CD4-positive, alpha-beta memory T cell (primary cell): ENCODE measurements around the gene DCT. TPM values are rescaled to one million over a fixed set of nuclear protein-coding genes. Genes with fewer than 3 reads are reported as not detected.
"Not testable (repeated sequence)": the region's sequence is repeated elsewhere in the genome, so short reads cannot be mapped to it uniquely, and the experiment has no call there.

ENCODE experiments used
- CTCF ChIA-PET: fragments of 350-600 bp; sonication (Branson Sonifier 250); formaldehyde crosslinking; loops from one replicate; lab custom pipeline; 2021; ENCODE audit warnings: inconsistent platforms; ENCODE audit not compliant: partially characterized antibody; lab: Charles Lee
- POLR2A ChIA-PET: fragments of 350-600 bp; sonication (Branson Sonifier 250); formaldehyde crosslinking; loops from one replicate; lab custom pipeline; 2021; ENCODE audit not compliant: partially characterized antibody; lab: Charles Lee
- DNase-seq, 5 donors: peaks; one replicate each; pipeline versions ENCODE4 v3.0.0 to v3.0.0-alpha.2; 2020 to 2022; ENCODE audit warnings: mixed read lengths in 1 of 5
- H3K27ac ChIP-seq: one replicate; pipeline ENCODE4 v1.7.0; 2013; ENCODE audit warnings: low read depth, low read length
- H3K27me3 ChIP-seq: 2 replicates; pipeline ENCODE4 v1.7.0; 2013; ENCODE audit warnings: mild to moderate bottlenecking, low read length, moderate library complexity; ENCODE audit not compliant: insufficient read depth
- H3K36me3 ChIP-seq: 2 replicates; pipeline ENCODE4 v1.7.0; 2013; ENCODE audit warnings: mild to moderate bottlenecking, low read length, moderate library complexity; ENCODE audit not compliant: insufficient read depth
- H3K4me1 ChIP-seq: 2 replicates; pipeline ENCODE4 v1.7.0; 2013; ENCODE audit warnings: mild to moderate bottlenecking, low read length, moderate library complexity; ENCODE audit not compliant: insufficient read depth
- H3K4me3 ChIP-seq, 2 donors: one replicate each; pipeline ENCODE4 v1.7.0; 2013; ENCODE audit warnings: low read length in 2 of 2, mild to moderate bottlenecking in 1 of 2
- H3K9me3 ChIP-seq, 2 donors: one replicate each; pipeline ENCODE4 v1.7.0; 2013; ENCODE audit warnings: low read length in 2 of 2, control low read depth in 1 of 2; ENCODE audit not compliant: control insufficient read depth in 1 of 2
- H3K27ac Mint-ChIP-seq, 7 donors: one replicate each; pipeline ENCODE4 v1.8.0; 2020 to 2021; ENCODE audit warnings: mixed read lengths in 7 of 7, mild to moderate bottlenecking in 6 of 7, inconsistent platforms in 3 of 7, moderate library complexity in 3 of 7
- H3K27me3 Mint-ChIP-seq, 2 donors: one replicate each; pipeline ENCODE4 v1.8.0; 2020 to 2021; ENCODE audit warnings: mixed read lengths in 2 of 2
- H3K36me3 Mint-ChIP-seq, 2 donors: one replicate each; pipeline ENCODE4 v1.8.0; 2020 to 2021; ENCODE audit warnings: mixed read lengths in 2 of 2, inconsistent platforms in 1 of 2, mild to moderate bottlenecking in 1 of 2
- H3K4me1 Mint-ChIP-seq, 4 donors: one replicate each; pipeline ENCODE4 v1.8.0; 2020 to 2021; ENCODE audit warnings: mixed read lengths in 4 of 4, mild to moderate bottlenecking in 1 of 4
- H3K4me3 Mint-ChIP-seq, 8 donors: one replicate each; pipeline ENCODE4 v1.8.0; 2020 to 2021; ENCODE audit warnings: mixed read lengths in 8 of 8, mild to moderate bottlenecking in 7 of 8, moderate library complexity in 6 of 8, inconsistent platforms in 3 of 8
- H3K9me3 Mint-ChIP-seq, 8 donors: one replicate each; pipeline ENCODE4 v1.8.0; 2020 to 2021; ENCODE audit warnings: mixed read lengths in 8 of 8, mild to moderate bottlenecking in 5 of 8, inconsistent platforms in 3 of 8, moderate library complexity in 1 of 8
- intact Hi-C: fragments of 100-400 bp; cut with micrococcal nuclease; formaldehyde crosslinking; loops from one replicate; pipeline ENCODE4 v1.15.1; 2023
- polyA plus RNA-seq, 2 donors: library from polyadenylated mRNA; unstranded; fragments of 300-500 nt; fragmentation: Illumina TruSeq; gene quantifications; one replicate each; pipeline ENCODE4 v1.2.3, GENCODE V29; 2021
- total RNA-seq, 2 experiments: library from RNA; stranded (reverse); gene quantifications; one replicate each; pipeline ENCODE4 v1.2.3, GENCODE V29; 2021

DCT gene
- total and polyA plus RNA-seq, 4 experiments from 2014 or later: 0.21 to 0.53 (median 0.30) TPM

- H3K4me3 ChIP-seq: no peak overlapping the region
- no peak for DNase-seq
- no peaks in the 10 kb centered on the region for H3K9me3 ChIP-seq
- H3K4me3 Mint-ChIP-seq: no peak overlapping the region
- no peaks in the 10 kb centered on the region for H3K36me3 Mint-ChIP-seq
- H3K27me3 ChIP-seq: no peaks in the 10 kb centered on the region
- peaks cover 8% of the 10 kb centered on the region in 2 donors for H3K27me3 Mint-ChIP-seq
- no peaks in the 10 kb centered on the region for H3K4me1 ChIP-seq
- POLR2A ChIA-PET: no interaction called here
- no peaks in the 10 kb centered on the region for H3K4me1 Mint-ChIP-seq
- peaks cover 0 to 6% (median 3%) of the 10 kb centered on the region in 8 donors for H3K9me3 Mint-ChIP-seq
- no peaks in the 10 kb centered on the region for H3K36me3 ChIP-seq
- H3K27ac ChIP-seq: no peak overlapping the region
- H3K27ac Mint-ChIP-seq: no peak overlapping the region
- CTCF ChIA-PET: no interaction called here
- intact Hi-C loops: no loop called here
Measured at GRCh38 chr13:94515374-94515773, 35.9 kb upstream of the DCT start.

GRCh38 chr13:94513026-94513425, 33.5 kb upstream of the DCT start:
- CTCF ChIA-PET: no interaction called here
- Histone ChIP-seq H3K9me3 (no peaks in the 10 kb centered on the region), H3K27ac (no peak overlapping the region), H3K27me3 (no peaks in the 10 kb centered on the region), H3K4me3 (no peak overlapping the region), H3K4me1 (no peaks in the 10 kb centered on the region), H3K36me3 (no peaks in the 10 kb centered on the region)
- no peak for DNase-seq
- peaks cover 0 to 4% (median 2%) of the 10 kb centered on the region in 4 donors for H3K4me1 Mint-ChIP-seq
- peaks cover 12 to 13% of the 10 kb centered on the region in 2 donors for H3K27me3 Mint-ChIP-seq
- H3K9me3 Mint-ChIP-seq: peaks cover 0 to 8% (median 6%) of the 10 kb centered on the region in 8 donors
- POLR2A ChIA-PET: no interaction called here
- no peaks in the 10 kb centered on the region for H3K36me3 Mint-ChIP-seq
- intact Hi-C loops: no loop called here
- no peak overlapping the region for H3K4me3 Mint-ChIP-seq
- H3K27ac Mint-ChIP-seq: no peak overlapping the region

- H3K9me3 ChIP-seq: no peaks in the 10 kb centered on the region
- POLR2A ChIA-PET: interaction anchor here (0.6 kb wide), 2 partner anchors 38 to 911 kb away, joined by 3 read pairs; no protein-coding TSS in a partner anchor
- Mint-ChIP-seq H3K27me3 (peaks cover 7 to 13% of the 10 kb centered on the region in 2 donors), H3K9me3 (peaks cover 0 to 6% (median 3%) of the 10 kb centered on the region in 8 donors), H3K36me3 (no peaks in the 10 kb centered on the region), H3K4me3 (no peak overlapping the region), H3K4me1 (peaks cover 4 to 14% (median 9%) of the 10 kb centered on the region in 4 donors), H3K27ac (no peak overlapping the region)
- intact Hi-C loops: loop anchor here (2.0 to 5.0 kb wide), 2 partner anchors 43 to 68 kb away; no protein-coding TSS in a partner anchor
- peaks cover 13% of the 10 kb centered on the region for H3K4me1 ChIP-seq
- no peak for DNase-seq
- H3K4me3 ChIP-seq: no peak overlapping the region
- no peaks in the 10 kb centered on the region for H3K36me3 ChIP-seq
- no peak overlapping the region for H3K27ac ChIP-seq
- H3K27me3 ChIP-seq: no peaks in the 10 kb centered on the region
- CTCF ChIA-PET: no interaction called here
Measured at GRCh38 chr13:94505730-94506129, 26.2 kb upstream of the DCT start.

- H3K27ac ChIP-seq: no peak overlapping the region
- H3K4me1 ChIP-seq: peaks cover 13% of the 10 kb centered on the region
- no peaks in the 10 kb centered on the region for H3K36me3 ChIP-seq
- Mint-ChIP-seq H3K27me3 (peaks cover 5 to 9% of the 10 kb centered on the region in 2 donors), H3K4me3 (no peak overlapping the region), H3K27ac (no peak overlapping the region), H3K9me3 (no peaks in the 10 kb centered on the region), H3K36me3 (no peaks in the 10 kb centered on the region), H3K4me1 (peaks cover 4 to 14% (median 9%) of the 10 kb centered on the region in 4 donors)
- intact Hi-C loops: no loop called here
- ChIA-PET POLR2A (no interaction called here), CTCF (no interaction called here)
- DNase-seq: no peak
- H3K4me3 ChIP-seq: no peak overlapping the region
- no peaks in the 10 kb centered on the region for H3K9me3 ChIP-seq
- no peaks in the 10 kb centered on the region for H3K27me3 ChIP-seq
Measured at GRCh38 chr13:94503851-94504250, 24.4 kb upstream of the DCT start.

GRCh38 chr13:94498831-94499230, 19.3 kb upstream of the DCT start:
- H3K27ac ChIP-seq, DNase-seq, H3K27ac Mint-ChIP-seq, H3K9me3 ChIP-seq, H3K27me3 ChIP-seq, H3K4me3 ChIP-seq, H3K9me3 Mint-ChIP-seq, H3K4me1 ChIP-seq, intact Hi-C loops, H3K4me1 Mint-ChIP-seq, H3K27me3 Mint-ChIP-seq, H3K4me3 Mint-ChIP-seq, H3K36me3 ChIP-seq, POLR2A ChIA-PET, H3K36me3 Mint-ChIP-seq: not testable (repeated sequence)
- CTCF ChIA-PET: interaction anchor here (1.0 kb wide), 1 partner anchor 119 kb away, joined by 4 read pairs; no protein-coding TSS in a partner anchor

- Histone ChIP-seq H3K27ac (no peak overlapping the region), H3K9me3 (no peaks in the 10 kb centered on the region), H3K27me3 (no peaks in the 10 kb centered on the region), H3K4me3 (no peak overlapping the region), H3K4me1 (no peaks in the 10 kb centered on the region), H3K36me3 (no peaks in the 10 kb centered on the region)
- H3K27ac Mint-ChIP-seq: no peak overlapping the region
- peaks cover 0 to 5% (median 3%) of the 10 kb centered on the region in 8 donors for H3K9me3 Mint-ChIP-seq
- POLR2A ChIA-PET: no interaction called here
- no peak for DNase-seq
- no peak overlapping the region for H3K4me3 Mint-ChIP-seq
- intact Hi-C loops: no loop called here
- CTCF ChIA-PET: no interaction called here
- H3K36me3 Mint-ChIP-seq: no peaks in the 10 kb centered on the region
- H3K4me1 Mint-ChIP-seq: no peaks in the 10 kb centered on the region
- no peaks in the 10 kb centered on the region for H3K27me3 Mint-ChIP-seq
Measured at GRCh38 chr13:94495806-94496205, 16.3 kb upstream of the DCT start.

- ChIA-PET POLR2A (no interaction called here), CTCF (interaction anchor here (1.0 to 1.5 kb wide), 3 partner anchors 14 to 124 kb away, joined by 3 read pairs; no protein-coding TSS in a partner anchor)
- Histone ChIP-seq H3K27me3 (no peaks in the 10 kb centered on the region), H3K4me3 (no peak overlapping the region), H3K27ac (no peak overlapping the region), H3K9me3 (no peaks in the 10 kb centered on the region), H3K36me3 (no peaks in the 10 kb centered on the region), H3K4me1 (no peaks in the 10 kb centered on the region)
- H3K27me3 Mint-ChIP-seq: no peaks in the 10 kb centered on the region
- H3K27ac Mint-ChIP-seq: no peak overlapping the region
- no peak for DNase-seq
- peaks cover 0 to 5% (median 3%) of the 10 kb centered on the region in 8 donors for H3K9me3 Mint-ChIP-seq
- H3K36me3 Mint-ChIP-seq: no peaks in the 10 kb centered on the region
- H3K4me3 Mint-ChIP-seq: no peak overlapping the region
- H3K4me1 Mint-ChIP-seq: no peaks in the 10 kb centered on the region
- intact Hi-C loops: no loop called here
Measured at GRCh38 chr13:94494026-94494425, 14.5 kb upstream of the DCT start.
